ENCODE measurements around the gene TAS2R20. TPM values are rescaled to one million over a fixed set of nuclear protein-coding genes. Genes with fewer than 3 reads are reported as not detected.

The TAS2R20 gene
- total RNA-seq, 1 donor from 2014 or later, result 0.82 TPM

DNA sequence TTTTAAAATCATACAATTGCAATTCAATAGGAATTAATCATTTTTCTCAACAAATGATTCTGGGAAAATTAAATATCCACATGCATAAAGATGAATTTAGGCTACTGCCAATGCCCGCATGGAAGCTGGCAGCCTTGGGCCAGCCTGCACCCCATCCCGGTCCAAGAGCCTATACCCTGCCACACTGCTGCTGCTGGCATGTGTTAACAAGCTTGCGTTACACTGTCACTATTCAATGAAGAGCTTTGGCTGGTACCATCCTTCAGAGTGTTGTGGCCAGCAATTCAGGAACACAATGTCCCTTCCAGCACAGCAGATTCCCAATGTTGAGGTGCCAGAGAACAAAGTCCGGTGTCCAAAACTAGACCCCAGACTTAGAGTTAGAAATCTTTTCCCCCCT lies 45.5 kb downstream of the TAS2R20 start:
- Mint-ChIP-seq H3K36me3 (ENCODE audit: low read depth) (peaks cover 22% of the 10 kb centered on the region), H3K4me1 (ENCODE audit: low read depth) (peaks cover 15% of the 10 kb centered on the region), H3K27ac (ENCODE audit: unreplicated experiment) (no peak overlapping the region), H3K27me3 (ENCODE audit: low read depth) (no peaks in the 10 kb centered on the region), H3K9me3 (ENCODE audit: low read depth) (peaks cover 53% of the 10 kb centered on the region), H3K4me3 (ENCODE audit: unreplicated experiment) (no peak overlapping the region)
- no peak for DNase-seq (ENCODE audit: low spot score)
- TF ChIP-seq, protein P1, sequence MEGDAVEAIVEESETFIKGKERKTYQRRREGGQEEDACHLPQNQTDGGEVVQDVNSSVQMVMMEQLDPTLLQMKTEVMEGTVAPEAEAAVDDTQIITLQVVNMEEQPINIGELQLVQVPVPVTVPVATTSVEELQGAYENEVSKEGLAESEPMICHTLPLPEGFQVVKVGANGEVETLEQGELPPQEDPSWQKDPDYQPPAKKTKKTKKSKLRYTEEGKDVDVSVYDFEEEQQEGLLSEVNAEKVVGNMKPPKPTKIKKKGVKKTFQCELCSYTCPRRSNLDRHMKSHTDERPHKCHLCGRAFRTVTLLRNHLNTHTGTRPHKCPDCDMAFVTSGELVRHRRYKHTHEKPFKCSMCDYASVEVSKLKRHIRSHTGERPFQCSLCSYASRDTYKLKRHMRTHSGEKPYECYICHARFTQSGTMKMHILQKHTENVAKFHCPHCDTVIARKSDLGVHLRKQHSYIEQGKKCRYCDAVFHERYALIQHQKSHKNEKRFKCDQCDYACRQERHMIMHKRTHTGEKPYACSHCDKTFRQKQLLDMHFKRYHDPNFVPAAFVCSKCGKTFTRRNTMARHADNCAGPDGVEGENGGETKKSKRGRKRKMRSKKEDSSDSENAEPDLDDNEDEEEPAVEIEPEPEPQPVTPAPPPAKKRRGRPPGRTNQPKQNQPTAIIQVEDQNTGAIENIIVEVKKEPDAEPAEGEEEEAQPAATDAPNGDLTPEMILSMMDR (IDR thresholded peaks at IDR 0.05), result no peak

Other genes starting within 250 kb of the TAS2R20 start
- not detected in 3 replicates for gene TAS2R7, start 195.7 kb downstream of the TAS2R20 start, total RNA-seq
- gene TAS2R8, start 191.0 kb downstream of the TAS2R20 start, total RNA-seq, result not detected in 3 replicates
- gene TAS2R9, start 188.1 kb downstream of the TAS2R20 start, total RNA-seq, result 0.53 TPM in 1 of 3 replicates, not detected in the others
- 0.46 to 1.1 TPM (median 0.47 TPM) in 3 replicates for gene TAS2R10, start 171.9 kb downstream of the TAS2R20 start, total RNA-seq
- 2.3 to 3.9 TPM (median 3.6 TPM) in 3 replicates for gene PRR4, start 148.8 kb downstream of the TAS2R20 start, total RNA-seq
- 7.2 to 13.6 TPM (median 12.1 TPM) in 3 replicates for gene PRH1, start 114.0 kb downstream of the TAS2R20 start, total RNA-seq
- 0.49 to 2.5 TPM (median 0.85 TPM) in 3 replicates for gene TAS2R13, start 88.7 kb downstream of the TAS2R20 start, total RNA-seq
- not detected in 3 replicates for gene PRH2, start 69.1 kb downstream of the TAS2R20 start, total RNA-seq
- 2.4 to 4.0 TPM (median 2.6 TPM) in 3 replicates for gene TAS2R14, start 59.0 kb downstream of the TAS2R20 start, total RNA-seq
- 0.46 to 1.8 TPM (median 0.95 TPM) in 3 replicates for gene TAS2R50, start 11.4 kb downstream of the TAS2R20 start, total RNA-seq
- 1.4 to 2.2 TPM (median 1.9 TPM) in 3 replicates for gene TAS2R19, start 24.3 kb upstream of the TAS2R20 start, total RNA-seq
- gene TAS2R31, start 33.1 kb upstream of the TAS2R20 start, total RNA-seq, result 1.1 to 3.8 TPM (median 1.7 TPM) in 3 replicates
- 0.51 to 1.1 TPM (median 0.70 TPM) in 3 replicates for gene TAS2R46, start 64.0 kb upstream of the TAS2R20 start, total RNA-seq
- gene TAS2R43, start 94.0 kb upstream of the TAS2R20 start, total RNA-seq, result 0.22 to 0.44 TPM in 2 of 3 replicates, not detected in the other
- gene TAS2R30, start 136.3 kb upstream of the TAS2R20 start, total RNA-seq, result 1.1 to 2.8 TPM (median 1.2 TPM) in 3 replicates
- 11.8 to 15.8 TPM (median 12.2 TPM) in 3 replicates for gene SMIM10L1, start 172.9 kb upstream of the TAS2R20 start, total RNA-seq
- not detected in 3 replicates for gene TAS2R42, start 188.6 kb upstream of the TAS2R20 start, total RNA-seq

Measured in chondrocyte (in vitro differentiated cells).